Retina (tissue), 1 donor: ENCODE data around the gene ISCA2.

Experiments
- DNase-seq: peaks from one replicate; pipeline ENCODE4 v3.0.0-alpha.2; 2016

The ISCA2 gene

DNA sequence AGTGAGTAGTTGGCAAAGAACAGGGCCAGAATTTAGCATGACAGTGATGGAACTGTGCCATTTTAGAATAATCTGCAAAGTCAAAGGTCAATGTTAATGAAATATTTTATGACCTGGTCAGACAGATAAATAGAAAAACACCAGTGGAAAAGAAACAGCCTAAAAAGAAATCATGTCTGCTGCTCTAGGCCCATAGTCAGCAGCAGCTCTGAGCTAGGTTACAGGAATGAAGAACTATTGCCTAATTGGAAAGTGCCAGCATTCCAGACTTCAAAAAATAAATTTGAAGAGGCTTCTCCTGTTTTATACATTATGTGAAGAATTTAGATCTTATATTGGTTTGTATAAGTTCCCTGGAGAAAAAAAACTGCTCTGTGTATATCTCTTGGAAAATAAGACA, 10.2 kb upstream of the ISCA2 start:
- no peak for DNase-seq

DNA sequence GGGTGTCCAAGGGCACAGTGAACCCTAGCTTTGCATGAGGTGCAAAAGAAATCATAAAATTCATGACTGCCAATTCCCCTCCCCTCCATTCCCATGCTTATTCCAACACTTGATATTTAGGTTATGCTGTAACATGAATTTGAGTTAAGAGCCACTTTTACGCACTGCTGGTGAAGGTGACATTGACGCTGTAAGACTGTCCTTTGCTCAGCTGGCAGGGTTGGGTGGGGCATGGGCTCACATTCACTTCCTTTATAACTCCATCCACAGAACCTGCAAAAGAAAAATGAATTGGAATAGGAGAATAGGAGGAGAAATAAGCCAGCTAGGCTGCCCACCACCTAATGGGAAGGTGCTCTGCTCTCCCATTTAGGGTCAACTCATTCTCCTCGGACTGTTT, 7.4 kb upstream of the ISCA2 start:
- peak; percentile 9 for DNase-seq

- no peak for DNase-seq
These were observed 4.7 kb upstream of the ISCA2 start for GRCh38 chr14:74488786-74489397.

- no peak for DNase-seq
These were observed 3.1 kb upstream of the ISCA2 start for GRCh38 chr14:74490486-74490885.

- DNase-seq: peak; percentile 40
These were observed 1.4 kb upstream of the ISCA2 start for GRCh38 chr14:74491956-74492775.

DNA sequence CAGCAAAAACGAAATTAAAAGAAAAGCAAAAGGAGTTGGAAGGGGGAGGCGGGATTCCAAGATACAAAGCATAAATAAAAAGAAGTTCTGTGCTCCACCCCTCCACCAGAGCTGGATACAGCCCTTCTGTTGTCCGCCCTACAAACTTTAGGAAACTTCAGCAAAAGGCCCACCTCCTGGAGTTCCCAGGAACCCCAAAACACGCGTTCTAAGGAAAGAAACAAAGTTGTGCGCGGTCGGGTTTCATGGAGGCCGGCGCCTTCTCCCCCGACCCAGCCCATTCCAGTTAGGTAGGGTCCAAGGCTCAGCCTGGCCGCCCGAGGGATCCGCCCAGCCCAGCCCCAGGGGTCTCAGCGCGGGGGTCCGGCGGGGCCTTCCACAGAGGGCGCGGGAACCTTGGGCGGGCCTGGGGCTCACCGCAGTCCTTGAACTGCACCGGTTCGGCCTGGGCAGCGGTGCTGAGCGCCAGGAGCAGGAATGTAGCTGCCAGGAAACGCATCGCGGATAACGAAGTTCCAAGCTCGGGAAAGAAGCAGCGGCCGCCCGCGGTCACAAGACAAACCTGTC, 706 bp upstream of the ISCA2 start, which contains the start of gene NPC2:
TSS of gene NPC2 (minus strand) at position 530 of the 567 bp plus-strand sequence. CDS start at position 499, 31 bp downstream.
- no peak for DNase-seq

GRCh38 chr14:74495356-74495755, 1.8 kb downstream of the ISCA2 start:
- no peak for DNase-seq

GRCh38 chr14:74500417-74501134, 7.0 kb downstream of the ISCA2 start:
- no peak for DNase-seq

DNA sequence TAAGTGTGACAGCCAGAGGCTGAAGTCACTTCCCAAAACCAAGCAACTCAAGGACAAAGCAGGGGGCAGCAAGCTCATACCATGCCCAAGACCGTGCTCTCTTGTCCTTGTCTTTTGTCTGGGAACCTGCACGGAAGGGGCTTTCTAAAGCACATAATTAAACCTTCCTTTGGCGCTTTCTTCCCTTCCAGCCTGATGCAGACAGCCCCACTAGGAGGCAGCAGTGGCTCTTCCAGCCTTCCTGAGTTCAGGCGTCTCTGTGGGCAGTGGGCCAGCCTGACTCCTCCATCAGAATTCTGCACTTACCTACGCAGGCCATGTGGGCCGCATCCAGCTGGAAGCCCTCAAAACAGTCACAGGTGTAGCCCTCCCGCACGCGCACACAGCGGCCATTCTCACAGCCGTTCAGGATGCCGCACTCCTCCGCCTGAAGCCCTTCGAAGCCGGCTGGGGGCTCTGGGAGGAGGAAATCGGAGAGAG, 7.6 kb downstream of the ISCA2 start:
- peak; percentile 81 for DNase-seq

- DNase-seq: no peak
These were observed 8.1 kb downstream of the ISCA2 start for GRCh38 chr14:74501691-74502090.

- DNase-seq: no peak
These were observed 8.9 kb downstream of the ISCA2 start for GRCh38 chr14:74502236-74503019.

DNA sequence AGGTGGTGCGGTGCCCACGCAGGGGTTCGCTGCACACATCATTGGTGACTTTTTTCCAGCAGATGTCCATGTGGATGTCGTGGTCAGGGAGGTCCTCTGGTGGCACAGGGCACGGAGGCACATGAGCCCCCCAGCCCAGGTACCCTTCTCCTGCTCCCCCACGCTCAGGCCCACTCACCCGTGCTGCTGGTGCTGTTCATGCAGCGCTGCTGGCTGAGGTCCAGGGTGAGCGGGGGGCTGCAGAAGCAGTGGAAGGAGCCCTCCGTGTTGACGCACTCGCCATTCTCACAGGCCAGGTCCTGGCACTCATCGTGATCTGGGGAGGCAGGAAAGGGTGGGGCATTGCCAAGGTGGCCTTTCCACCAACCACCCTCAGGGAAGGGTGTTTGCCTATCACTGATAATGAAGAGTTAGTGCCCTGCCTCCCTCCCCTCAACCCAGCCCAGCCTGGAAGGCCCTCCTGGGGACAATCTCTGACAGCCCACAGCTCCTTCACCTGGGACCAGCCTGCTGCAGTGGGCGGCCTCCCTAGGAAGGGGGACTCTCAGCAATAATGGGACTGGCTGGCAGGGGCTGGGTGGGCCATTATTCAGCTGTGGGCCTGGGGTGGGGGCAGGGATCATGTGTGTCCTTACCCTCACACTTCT, 9.8 kb downstream of the ISCA2 start:
- no peak for DNase-seq

DNA sequence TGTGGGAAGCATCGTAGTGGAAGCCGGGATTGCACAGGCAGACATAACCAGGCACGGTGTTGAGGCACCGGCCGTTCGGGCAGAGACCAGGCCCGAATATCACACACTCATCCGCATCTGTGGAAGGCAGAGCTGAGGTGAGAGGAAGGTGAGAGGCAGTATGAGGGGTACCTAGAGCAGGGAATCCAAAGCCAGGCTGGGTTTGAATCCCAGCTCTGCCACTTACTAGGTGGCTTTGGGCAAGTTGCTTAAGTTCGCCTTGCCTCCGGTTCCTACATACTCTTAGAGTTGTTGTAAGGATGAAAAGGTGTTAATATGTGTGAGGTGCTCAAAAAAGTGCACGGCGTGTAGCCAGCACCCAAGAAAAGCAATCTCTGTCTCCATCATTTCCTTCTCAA, 10.4 kb downstream of the ISCA2 start:
- DNase-seq: no peak

- DNase-seq: no peak
These were observed 10.8 kb downstream of the ISCA2 start for GRCh38 chr14:74504412-74504811.

GRCh38 chr14:74504874-74505720, 11.5 kb downstream of the ISCA2 start:
- no peak for DNase-seq

DNA sequence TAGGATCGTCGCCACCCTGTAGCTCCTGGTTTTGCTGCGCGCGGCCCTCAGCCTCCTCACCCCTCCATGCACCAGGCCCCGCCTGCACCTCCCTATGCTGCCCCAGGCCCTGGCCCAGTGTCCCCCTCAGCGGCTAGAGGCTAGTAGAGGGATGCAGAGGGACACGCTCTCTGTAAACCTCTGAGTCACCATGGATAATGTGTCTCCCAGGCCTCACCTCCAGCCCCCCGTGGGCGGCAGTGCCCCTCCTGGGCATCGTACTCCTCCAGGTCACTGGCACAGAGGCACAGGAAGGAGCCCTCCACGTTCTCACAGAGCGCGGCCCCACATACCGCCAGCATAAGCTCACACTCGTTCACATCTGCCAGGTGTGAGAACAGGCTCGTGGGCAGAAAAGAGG, 12.3 kb downstream of the ISCA2 start:
- no peak for DNase-seq

- DNase-seq: no peak
These were observed 12.9 kb downstream of the ISCA2 start for GRCh38 chr14:74506411-74506851.

DNA sequence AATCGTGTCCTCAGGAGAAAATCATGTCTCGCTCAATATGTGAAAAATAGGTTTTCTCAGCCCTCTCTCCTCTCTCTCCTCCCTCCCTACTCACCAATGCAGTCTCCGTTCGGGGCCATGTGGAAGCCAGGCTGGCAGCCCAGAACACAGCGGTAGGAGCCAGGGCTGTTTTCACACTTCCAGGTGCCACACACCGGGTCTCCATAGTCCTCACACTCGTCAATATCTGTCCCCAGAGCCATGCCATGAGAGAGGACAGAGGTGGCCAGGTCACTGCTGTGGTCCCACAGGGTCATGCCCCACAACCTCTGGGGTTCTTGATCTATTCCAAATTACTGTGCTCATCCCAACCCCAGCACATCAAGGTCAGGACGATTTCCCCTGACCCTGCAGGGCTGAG, 13.5 kb downstream of the ISCA2 start:
- no peak for DNase-seq

GRCh38 chr14:74507840-74508239, 14.3 kb downstream of the ISCA2 start:
- no peak for DNase-seq

- DNase-seq: peak; percentile 37
These were observed 14.7 kb downstream of the ISCA2 start for GRCh38 chr14:74508292-74508731.
